ENCODE measurements around the gene SLC29A4.
A peak's percentile ranks its signal among the peaks of the same experiment; 100 is the strongest.

DNA sequence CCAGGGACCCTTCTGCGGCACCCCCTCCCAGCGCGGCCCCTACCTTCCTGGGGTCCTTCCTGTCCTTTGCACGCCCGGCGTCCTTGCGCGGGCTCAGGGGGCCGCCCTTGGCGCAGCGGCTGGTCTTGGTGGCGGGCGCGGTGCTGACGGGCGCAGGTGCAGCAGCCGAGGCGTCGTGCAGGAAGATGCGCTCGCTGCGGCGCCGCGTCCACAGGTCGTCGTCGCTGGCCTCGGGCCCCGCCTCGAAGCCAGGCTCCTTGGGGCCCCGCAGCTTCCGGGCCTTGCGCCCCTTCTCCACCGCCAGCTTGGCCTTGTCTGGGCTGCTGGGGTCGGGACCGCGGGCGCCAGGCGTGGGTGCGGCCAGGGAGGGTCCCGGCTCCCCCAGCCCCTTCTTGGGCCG is 49.8 kb downstream of the SLC29A4 start:
- TF ChIP-seq, protein P1, sequence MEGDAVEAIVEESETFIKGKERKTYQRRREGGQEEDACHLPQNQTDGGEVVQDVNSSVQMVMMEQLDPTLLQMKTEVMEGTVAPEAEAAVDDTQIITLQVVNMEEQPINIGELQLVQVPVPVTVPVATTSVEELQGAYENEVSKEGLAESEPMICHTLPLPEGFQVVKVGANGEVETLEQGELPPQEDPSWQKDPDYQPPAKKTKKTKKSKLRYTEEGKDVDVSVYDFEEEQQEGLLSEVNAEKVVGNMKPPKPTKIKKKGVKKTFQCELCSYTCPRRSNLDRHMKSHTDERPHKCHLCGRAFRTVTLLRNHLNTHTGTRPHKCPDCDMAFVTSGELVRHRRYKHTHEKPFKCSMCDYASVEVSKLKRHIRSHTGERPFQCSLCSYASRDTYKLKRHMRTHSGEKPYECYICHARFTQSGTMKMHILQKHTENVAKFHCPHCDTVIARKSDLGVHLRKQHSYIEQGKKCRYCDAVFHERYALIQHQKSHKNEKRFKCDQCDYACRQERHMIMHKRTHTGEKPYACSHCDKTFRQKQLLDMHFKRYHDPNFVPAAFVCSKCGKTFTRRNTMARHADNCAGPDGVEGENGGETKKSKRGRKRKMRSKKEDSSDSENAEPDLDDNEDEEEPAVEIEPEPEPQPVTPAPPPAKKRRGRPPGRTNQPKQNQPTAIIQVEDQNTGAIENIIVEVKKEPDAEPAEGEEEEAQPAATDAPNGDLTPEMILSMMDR (IDR thresholded peaks at IDR 0.05 in 8 of 11, conservative IDR thresholded peaks at IDR 0.05 in 3 of 11) = no peak
- TF ChIP-seq POLR2AphosphoS5 (IDR thresholded peaks at IDR 0.05) = peak in 1 of 3 donors; percentile 22
- TF ChIP-seq POLR2A (IDR thresholded peaks at IDR 0.05) = no peak

All from spleen (tissue), 7 donors.